SK-N-SH treated with all-trans-retinoic acid at 6 μM for 48 hours (cell line): ENCODE results near the gene IMMP2L.
"Not testable (repeated sequence)": the region's sequence is repeated elsewhere in the genome, so short reads cannot be mapped to it uniquely, and the experiment has no call there.

Experiments
- ATAC-seq: fragments of 200-7000 bp; cut with Tn5 transposase; 3 replicates; pipeline ENCODE4 v1.9.1; 2020; ENCODE audit warnings: mild to moderate bottlenecking, moderate library complexity
- ARNTL ChIP-seq: fragments of 450-650 bp; formaldehyde crosslinking; IDR thresholded peaks from 2 replicates; pipeline ENCODE4 v1.5.0; 2020; ENCODE audit warnings: low read depth, mild to moderate bottlenecking, moderate library complexity, borderline replicate concordance
- BACH2 ChIP-seq: fragments of 250-450 bp; sonication (Bioruptor Pico); IDR thresholded peaks from 2 replicates; pipeline ENCODE4 v1.9.0; 2021; ENCODE audit warnings: mild to moderate bottlenecking, borderline replicate concordance
- CSDC2 ChIP-seq: fragments of 250-450 bp; sonication (Bioruptor Pico); IDR thresholded peaks from 2 replicates; pipeline ENCODE4 v1.5.0; 2020; ENCODE audit warnings: mild to moderate bottlenecking, moderate library complexity
- CSRNP3 ChIP-seq: fragments of 250-450 bp; sonication (Bioruptor Pico); IDR thresholded peaks from 2 replicates; pipeline ENCODE4 v1.5.1; 2021; ENCODE audit warnings: mild to moderate bottlenecking, moderate library complexity
- ESRRG ChIP-seq: fragments of 250-450 bp; sonication (Bioruptor Pico); IDR thresholded peaks from 2 replicates; pipeline ENCODE4 v1.6.1; 2021; ENCODE audit warnings: mild to moderate bottlenecking
- GLIS3 ChIP-seq: fragments of 250-450 bp; sonication (Bioruptor Pico); IDR thresholded peaks from 2 replicates; pipeline ENCODE4 v1.5.0; 2020; ENCODE audit warnings: mild to moderate bottlenecking, moderate library complexity
- ISL1 ChIP-seq: fragments of 250-450 bp; sonication (Bioruptor Pico); IDR thresholded peaks from 2 replicates; pipeline ENCODE4 v2.1.2; 2022; ENCODE audit warnings: mild to moderate bottlenecking, moderate library complexity
- POU6F1 ChIP-seq: fragments of 250-450 bp; sonication (Bioruptor Pico); IDR thresholded peaks from 2 replicates; pipeline ENCODE4 v1.8.0; 2021; ENCODE audit warnings: low read depth, mild to moderate bottlenecking, moderate library complexity, borderline replicate concordance
- PPARA ChIP-seq: fragments of 250-450 bp; sonication (Bioruptor Pico); IDR thresholded peaks from 2 replicates; pipeline ENCODE4 v1.5.0; 2020; ENCODE audit warnings: mild to moderate bottlenecking, borderline replicate concordance
- RARB ChIP-seq: fragments of 250-450 bp; sonication (Bioruptor Pico); IDR thresholded peaks from 2 replicates; pipeline ENCODE4 v1.8.0; 2021; ENCODE audit warnings: mild to moderate bottlenecking, moderate library complexity
- SNAI2 ChIP-seq: fragments of 250-450 bp; sonication (Bioruptor Pico); IDR thresholded peaks from 2 replicates; pipeline ENCODE4 v1.5.0; 2020; ENCODE audit warnings: mild to moderate bottlenecking, moderate library complexity
- TCF4 ChIP-seq: fragments of 250-450 bp; sonication (Bioruptor Pico); IDR thresholded peaks from 2 replicates; pipeline ENCODE4 v1.8.0; 2021; ENCODE audit warnings: mild to moderate bottlenecking, moderate library complexity, borderline replicate concordance
- TOX ChIP-seq: fragments of 250-450 bp; sonication (Bioruptor Pico); IDR thresholded peaks from 2 replicates; pipeline ENCODE4 v1.8.0; 2021; ENCODE audit warnings: mild to moderate bottlenecking, moderate library complexity, borderline replicate concordance
- TSHZ2 ChIP-seq: fragments of 250-450 bp; sonication (Bioruptor Pico); IDR thresholded peaks from 2 replicates; pipeline ENCODE4 v1.5.0; 2020; ENCODE audit warnings: mild to moderate bottlenecking, moderate library complexity
- ZC3H10 ChIP-seq: fragments of 250-450 bp; sonication (Bioruptor Pico); IDR thresholded peaks from 2 replicates; pipeline ENCODE4 v1.5.1; 2021; ENCODE audit warnings: mild to moderate bottlenecking, moderate library complexity
- ZNF565 ChIP-seq: fragments of 450-650 bp; formaldehyde crosslinking; conservative IDR thresholded peaks from 2 replicates; pipeline ENCODE4 v1.5.0; 2020; ENCODE audit warnings: low read depth, mild to moderate bottlenecking, moderate library complexity
- ZNF70 ChIP-seq: fragments of 450-650 bp; formaldehyde crosslinking; IDR thresholded peaks from 2 replicates; pipeline ENCODE4 v1.5.0; 2020; ENCODE audit warnings: mild to moderate bottlenecking, moderate library complexity
- ZNF8 ChIP-seq: fragments of 450-650 bp; formaldehyde crosslinking; IDR thresholded peaks from 2 replicates; pipeline ENCODE4 v1.5.0; 2020; ENCODE audit warnings: mild to moderate bottlenecking, moderate library complexity
- TF ChIP-seq, protein P1 (sequence below): fragments of 250-450 bp; sonication (Bioruptor Pico); IDR thresholded peaks from 2 replicates; pipeline ENCODE4 v1.5.1; 2020; ENCODE audit warnings: low read depth, mild to moderate bottlenecking, moderate library complexity
- TF ChIP-seq, protein P2 (sequence below): fragments of 250-450 bp; sonication (Bioruptor Pico); IDR thresholded peaks from 2 replicates; pipeline ENCODE4 v1.8.0; 2020; ENCODE audit warnings: mild to moderate bottlenecking, moderate library complexity, borderline replicate concordance

The IMMP2L gene

GRCh38 chr7:111508387-111508786 is 53.9 kb downstream of the IMMP2L start:
- TF ChIP-seq SNAI2 (no peak), PPARA (no peak), CSDC2 (CRISPR knock-in tag) (no peak), BACH2 (no peak), GLIS3 (CRISPR knock-in tag) (no peak), ARNTL (CRISPR knock-in tag) (no peak), TSHZ2 (no peak), RARB (CRISPR knock-in tag) (no peak), TOX (CRISPR knock-in tag) (no peak), ISL1 (CRISPR knock-in tag) (no peak), ZNF70 (CRISPR knock-in tag) (no peak), ESRRG (CRISPR knock-in tag) (no peak), ZNF8 (CRISPR knock-in tag) (no peak), CSRNP3 (no peak), POU6F1 (CRISPR knock-in tag) (no peak), TCF4 (CRISPR knock-in tag) (no peak), ZNF565 (CRISPR knock-in tag) (no peak)
- TF ChIP-seq, protein P1, sequence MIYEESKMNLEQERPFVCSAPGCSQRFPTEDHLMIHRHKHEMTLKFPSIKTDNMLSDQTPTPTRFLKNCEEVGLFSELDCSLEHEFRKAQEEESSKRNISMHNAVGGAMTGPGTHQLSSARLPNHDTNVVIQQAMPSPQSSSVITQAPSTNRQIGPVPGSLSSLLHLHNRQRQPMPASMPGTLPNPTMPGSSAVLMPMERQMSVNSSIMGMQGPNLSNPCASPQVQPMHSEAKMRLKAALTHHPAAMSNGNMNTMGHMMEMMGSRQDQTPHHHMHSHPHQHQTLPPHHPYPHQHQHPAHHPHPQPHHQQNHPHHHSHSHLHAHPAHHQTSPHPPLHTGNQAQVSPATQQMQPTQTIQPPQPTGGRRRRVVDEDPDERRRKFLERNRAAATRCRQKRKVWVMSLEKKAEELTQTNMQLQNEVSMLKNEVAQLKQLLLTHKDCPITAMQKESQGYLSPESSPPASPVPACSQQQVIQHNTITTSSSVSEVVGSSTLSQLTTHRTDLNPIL (CRISPR knock-in tag), result no peak
- TF ChIP-seq, protein P2, sequence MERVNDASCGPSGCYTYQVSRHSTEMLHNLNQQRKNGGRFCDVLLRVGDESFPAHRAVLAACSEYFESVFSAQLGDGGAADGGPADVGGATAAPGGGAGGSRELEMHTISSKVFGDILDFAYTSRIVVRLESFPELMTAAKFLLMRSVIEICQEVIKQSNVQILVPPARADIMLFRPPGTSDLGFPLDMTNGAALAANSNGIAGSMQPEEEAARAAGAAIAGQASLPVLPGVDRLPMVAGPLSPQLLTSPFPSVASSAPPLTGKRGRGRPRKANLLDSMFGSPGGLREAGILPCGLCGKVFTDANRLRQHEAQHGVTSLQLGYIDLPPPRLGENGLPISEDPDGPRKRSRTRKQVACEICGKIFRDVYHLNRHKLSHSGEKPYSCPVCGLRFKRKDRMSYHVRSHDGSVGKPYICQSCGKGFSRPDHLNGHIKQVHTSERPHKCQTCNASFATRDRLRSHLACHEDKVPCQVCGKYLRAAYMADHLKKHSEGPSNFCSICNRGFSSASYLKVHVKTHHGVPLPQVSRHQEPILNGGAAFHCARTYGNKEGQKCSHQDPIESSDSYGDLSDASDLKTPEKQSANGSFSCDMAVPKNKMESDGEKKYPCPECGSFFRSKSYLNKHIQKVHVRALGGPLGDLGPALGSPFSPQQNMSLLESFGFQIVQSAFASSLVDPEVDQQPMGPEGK, result no peak
- TF ChIP-seq, all 23 proteins: peak for 0
- ATAC-seq, result no peak

DNA sequence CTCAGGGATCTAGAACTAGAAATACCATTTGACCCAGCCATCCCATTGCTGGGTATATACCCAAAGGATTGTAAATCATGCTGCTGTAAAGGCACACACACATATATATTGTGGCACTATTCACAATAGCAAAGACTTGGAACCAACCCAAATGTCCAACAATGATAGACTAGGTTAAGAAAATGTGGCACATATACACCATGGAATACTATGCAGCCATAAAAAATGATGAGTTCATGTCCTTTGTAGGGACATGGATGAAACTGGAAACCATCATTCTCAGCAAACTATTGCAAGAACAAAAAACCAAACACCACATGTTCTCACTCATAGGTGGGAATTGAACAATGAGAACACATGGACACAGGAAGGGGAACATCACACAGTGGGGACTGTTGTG is 56.9 kb downstream of the IMMP2L start:
- not testable (repeated sequence) for ATAC-seq

DNA sequence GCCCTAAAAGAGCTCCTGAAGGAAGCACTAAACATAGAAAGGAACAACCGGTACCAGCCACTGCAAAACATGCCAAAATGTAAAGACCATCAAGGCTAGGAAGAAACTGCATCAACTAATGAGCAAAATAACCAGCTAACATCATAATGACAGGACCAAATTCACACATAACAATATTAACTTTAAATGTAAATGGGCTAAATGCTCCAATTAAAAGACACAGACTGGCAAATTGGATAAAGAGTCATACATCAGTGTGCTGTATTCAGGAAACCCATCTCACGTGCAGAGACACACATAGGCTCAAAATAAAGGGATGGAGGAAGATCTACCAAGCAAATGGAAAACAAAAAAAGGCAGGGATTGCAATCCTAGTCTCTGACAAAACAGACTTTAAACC is 60.5 kb downstream of the IMMP2L start:
- ATAC-seq, result not testable (repeated sequence)

DNA sequence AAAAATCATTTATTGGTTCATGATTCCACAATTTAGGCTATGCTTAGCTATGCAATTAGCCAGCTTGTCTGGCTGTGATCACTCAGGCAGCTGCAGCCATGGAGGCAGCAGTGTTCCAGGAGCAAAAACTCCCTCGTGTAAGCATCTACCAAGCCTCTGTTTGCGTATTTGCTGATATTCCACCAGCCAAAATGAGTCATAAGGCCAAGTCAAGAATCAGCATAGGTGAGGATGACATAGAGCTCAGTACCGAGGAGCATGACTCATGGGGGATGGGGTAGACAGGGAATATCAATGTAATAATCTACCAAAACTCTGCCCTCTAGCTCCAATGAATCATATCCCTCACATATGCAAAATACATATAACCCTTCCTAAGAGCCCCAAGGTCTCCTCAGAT is 63.3 kb downstream of the IMMP2L start:
- no peak for ATAC-seq
- TF ChIP-seq ISL1 (CRISPR knock-in tag), result no peak
- no peak for TF ChIP-seq RARB (CRISPR knock-in tag)
- TF ChIP-seq TCF4 (CRISPR knock-in tag), result no peak
- TF ChIP-seq ZC3H10 (CRISPR knock-in tag), result no peak
- no peak for TF ChIP-seq SNAI2
- TF ChIP-seq GLIS3 (CRISPR knock-in tag), result no peak
- no peak for TF ChIP-seq POU6F1 (CRISPR knock-in tag)
- no peak for TF ChIP-seq TSHZ2
- TF ChIP-seq BACH2, result no peak
- no peak for TF ChIP-seq CSDC2 (CRISPR knock-in tag)
- TF ChIP-seq, protein P2, result no peak
